ENCODE results near the gene RPL18A. TPM values are rescaled to one million over a fixed set of nuclear protein-coding genes. Genes with fewer than 3 reads are reported as not detected.

The RPL18A gene
- total and polyA plus RNA-seq, 2 of the 13 experiments (the other 11 are each of a cell fraction or from before 2014, with no cell fraction given), result 1,471 to 2,004 TPM

DNA sequence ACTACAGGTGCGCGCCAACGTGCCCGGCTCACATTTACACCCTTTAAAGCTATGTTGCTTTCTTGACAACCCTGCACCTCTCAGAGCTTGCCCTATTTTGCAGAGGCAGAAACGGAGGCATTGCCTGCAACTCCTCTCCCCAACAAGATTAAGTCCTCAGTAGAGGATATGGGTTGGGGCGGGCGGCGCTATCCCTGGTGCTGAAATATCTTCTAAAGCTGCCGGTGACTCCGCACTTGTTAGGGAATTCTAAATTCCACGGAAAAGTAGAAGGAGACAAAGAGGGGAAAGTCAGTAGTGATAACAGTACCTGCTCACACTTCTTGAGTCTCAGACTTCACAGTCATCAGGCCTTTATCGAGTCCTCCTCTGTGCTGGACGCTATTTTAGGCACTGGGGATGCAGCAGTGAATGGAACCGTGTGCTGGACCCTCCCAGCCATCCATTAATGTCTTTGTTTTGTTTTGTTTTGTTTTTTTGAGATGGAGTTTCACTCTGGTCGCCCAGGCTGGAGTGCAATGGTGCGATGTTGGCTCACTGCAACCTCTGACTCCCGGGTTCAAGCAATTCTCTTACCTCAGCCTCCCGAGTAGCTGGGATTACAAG is 30.0 kb downstream of the RPL18A start (continued):
- TF ChIP-seq MXD1 (CRISPR knock-in tag; IDR thresholded peaks at IDR 0.05) (peak; percentile 45; the same call in 1 of the 2 replicates), ZNF232 (CRISPR knock-in tag; IDR thresholded peaks at IDR 0.05; ENCODE audit: borderline replicate concordance) (peak; percentile 91; the same call in 1 of the 2 replicates), ZNF17 (CRISPR knock-in tag; IDR thresholded peaks at IDR 0.05) (no peak), PREB (CRISPR knock-in tag; IDR thresholded peaks at IDR 0.05) (no peak), ZNF121 (CRISPR knock-in tag; IDR thresholded peaks at IDR 0.05) (0 out of 2 replicates have a peak, but pooled peaks have one; percentile 15), ZNF335 (CRISPR knock-in tag; IDR thresholded peaks at IDR 0.05) (0 out of 2 replicates have a peak, but pooled peaks have one; percentile 36), FUBP1 (CRISPR knock-in tag; IDR thresholded peaks at IDR 0.05; ENCODE audit: borderline replicate concordance) (no peak), NR2F2 (IDR thresholded peaks at IDR 0.05; ENCODE audit: borderline replicate concordance, low read depth) (no peak), U2AF2 (IDR thresholded peaks at IDR 0.05; ENCODE audit: low read depth, low read length) (no peak), PRDM4 (CRISPR knock-in tag; IDR thresholded peaks at IDR 0.05; ENCODE audit: borderline replicate concordance) (no peak), SP140L (CRISPR knock-in tag; IDR thresholded peaks at IDR 0.05; ENCODE audit: borderline replicate concordance) (peak; percentile 79; the same call in 1 of the 2 replicates), ZNF460 (CRISPR knock-in tag; IDR thresholded peaks at IDR 0.05; ENCODE audit: borderline replicate concordance) (no peak), ZFX (CRISPR knock-in tag; IDR thresholded peaks at IDR 0.05; ENCODE audit: low read depth) (no peak)
- TF ChIP-seq, protein P1, sequence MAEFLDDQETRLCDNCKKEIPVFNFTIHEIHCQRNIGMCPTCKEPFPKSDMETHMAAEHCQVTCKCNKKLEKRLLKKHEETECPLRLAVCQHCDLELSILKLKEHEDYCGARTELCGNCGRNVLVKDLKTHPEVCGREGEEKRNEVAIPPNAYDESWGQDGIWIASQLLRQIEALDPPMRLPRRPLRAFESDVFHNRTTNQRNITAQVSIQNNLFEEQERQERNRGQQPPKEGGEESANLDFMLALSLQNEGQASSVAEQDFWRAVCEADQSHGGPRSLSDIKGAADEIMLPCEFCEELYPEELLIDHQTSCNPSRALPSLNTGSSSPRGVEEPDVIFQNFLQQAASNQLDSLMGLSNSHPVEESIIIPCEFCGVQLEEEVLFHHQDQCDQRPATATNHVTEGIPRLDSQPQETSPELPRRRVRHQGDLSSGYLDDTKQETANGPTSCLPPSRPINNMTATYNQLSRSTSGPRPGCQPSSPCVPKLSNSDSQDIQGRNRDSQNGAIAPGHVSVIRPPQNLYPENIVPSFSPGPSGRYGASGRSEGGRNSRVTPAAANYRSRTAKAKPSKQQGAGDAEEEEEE (CRISPR knock-in tag; IDR thresholded peaks at IDR 0.05; ENCODE audit: borderline replicate concordance), result no peak
- TF ChIP-seq, protein P2, sequence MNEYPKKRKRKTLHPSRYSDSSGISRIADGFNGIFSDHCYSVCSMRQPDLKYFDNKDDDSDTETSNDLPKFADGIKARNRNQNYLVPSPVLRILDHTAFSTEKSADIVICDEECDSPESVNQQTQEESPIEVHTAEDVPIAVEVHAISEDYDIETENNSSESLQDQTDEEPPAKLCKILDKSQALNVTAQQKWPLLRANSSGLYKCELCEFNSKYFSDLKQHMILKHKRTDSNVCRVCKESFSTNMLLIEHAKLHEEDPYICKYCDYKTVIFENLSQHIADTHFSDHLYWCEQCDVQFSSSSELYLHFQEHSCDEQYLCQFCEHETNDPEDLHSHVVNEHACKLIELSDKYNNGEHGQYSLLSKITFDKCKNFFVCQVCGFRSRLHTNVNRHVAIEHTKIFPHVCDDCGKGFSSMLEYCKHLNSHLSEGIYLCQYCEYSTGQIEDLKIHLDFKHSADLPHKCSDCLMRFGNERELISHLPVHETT (CRISPR knock-in tag; conservative IDR thresholded peaks at IDR 0.05), result no peak

Data from HepG2 (cell line).